Stimulated activated CD8-positive, alpha-beta memory T cell treated with anti-CD3 and anti-CD28 coated beads, Interleukin-15, amount 100 ng/mL, for 48 hours (primary cell): ENCODE results near the gene C21orf58.

Experiments used
- DNase-seq, 2 donors: peaks; one replicate each; pipeline ENCODE4 v3.0.0-alpha.2; 2020; ENCODE audit warnings: low read depth in 2 of 2

Gene C21orf58

DNA sequence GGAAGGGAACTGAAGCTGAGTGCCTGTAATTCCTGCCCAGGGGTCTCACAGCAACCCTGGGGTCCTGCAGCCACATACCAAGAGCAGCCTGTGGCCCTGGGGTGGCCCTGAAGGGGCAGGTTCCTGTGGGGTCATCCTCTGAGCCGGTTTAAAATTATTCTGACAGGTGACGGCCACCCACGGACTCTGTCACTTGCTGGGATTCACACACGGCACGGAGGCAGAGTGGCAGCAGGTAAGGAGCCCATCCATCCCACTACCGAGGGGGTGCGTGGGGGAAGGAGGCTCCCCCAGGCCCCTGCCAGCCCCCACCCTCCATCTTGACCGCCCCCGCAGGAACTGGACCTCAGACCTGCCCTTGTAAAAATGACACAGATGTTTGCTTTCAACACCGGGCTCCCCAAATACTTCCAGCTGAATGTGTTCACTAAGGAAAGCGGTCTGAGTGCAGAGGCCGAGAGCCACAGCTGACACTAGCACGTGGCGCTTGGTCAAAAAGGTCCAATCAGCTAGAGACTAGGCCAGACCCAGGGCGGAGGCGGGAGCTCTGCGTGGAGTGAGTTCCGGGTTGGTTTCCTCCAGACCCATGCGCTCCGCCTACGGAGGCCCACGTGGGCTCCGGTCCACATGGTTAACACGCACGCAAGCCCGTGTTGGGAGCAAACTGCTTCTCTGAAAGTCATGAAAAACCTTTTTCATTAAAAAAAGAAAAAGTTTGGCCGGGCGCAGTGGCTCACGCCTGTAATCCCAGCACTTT, 27.5 kb downstream of the C21orf58 start:
- DNase-seq: peak; percentile 51 to 59

DNA sequence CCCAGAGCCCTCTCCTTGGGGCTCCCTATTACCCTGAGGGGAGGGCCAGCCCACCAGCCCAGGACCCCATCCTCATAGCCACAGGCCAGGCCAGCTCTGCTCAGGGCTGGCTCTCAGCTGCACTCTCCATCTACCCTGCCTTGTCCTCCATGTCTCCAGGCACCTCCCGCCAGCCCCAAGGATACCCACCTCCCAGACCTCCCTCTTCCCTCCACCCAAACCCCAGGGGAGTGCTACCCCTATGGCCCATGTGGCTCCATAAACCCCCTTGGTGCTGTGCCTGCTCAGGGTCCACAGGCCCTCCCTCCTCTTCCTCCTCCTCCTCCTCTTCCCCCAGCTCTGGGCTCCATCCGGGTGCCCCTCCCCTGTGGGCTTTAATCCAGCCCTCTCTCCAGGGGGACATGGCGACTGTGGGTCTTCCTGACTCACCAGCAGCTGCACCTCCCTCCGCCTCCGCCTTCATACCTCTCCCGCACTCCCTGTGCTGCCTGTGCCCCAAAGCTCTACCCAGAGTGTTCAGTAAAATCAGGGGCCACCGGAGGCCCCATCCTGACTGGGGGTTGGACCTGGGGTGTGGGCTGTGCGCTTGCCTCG, 28.4 kb downstream of the C21orf58 start:
- DNase-seq: no peak

DNA sequence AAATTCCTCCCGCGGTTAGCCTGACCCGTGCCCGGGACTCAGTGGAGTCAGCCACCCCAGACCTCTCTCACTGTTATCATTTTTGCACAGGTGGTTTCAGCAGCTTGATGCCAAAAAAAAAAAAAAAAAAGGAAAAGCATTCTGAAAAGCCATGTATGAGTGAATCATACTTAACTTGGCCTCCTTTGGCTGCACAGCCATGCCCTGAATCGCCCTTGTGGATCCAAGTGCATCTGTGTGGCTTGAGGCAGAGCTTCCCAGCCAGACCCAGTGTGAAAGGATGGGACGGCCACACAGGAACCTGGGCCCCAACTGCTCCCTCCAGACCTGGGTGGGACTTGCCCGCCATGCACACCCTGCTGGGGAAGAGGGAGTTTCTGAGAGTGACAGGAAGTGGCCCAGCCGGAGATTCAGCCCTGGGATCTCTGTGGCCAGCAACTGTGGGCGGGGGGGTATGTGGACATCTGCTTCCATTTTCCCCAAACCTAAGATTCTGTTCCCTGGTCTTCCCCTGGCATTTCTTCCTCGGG, 29.0 kb downstream of the C21orf58 start:
- no peak for DNase-seq

- no peak for DNase-seq
Measured at GRCh38 chr21:46291561-46291960, 32.1 kb downstream of the C21orf58 start.

GRCh38 chr21:46289655-46290179, 34.0 kb downstream of the C21orf58 start:
- no peak for DNase-seq

GRCh38 chr21:46287541-46287940, 36.1 kb downstream of the C21orf58 start:
- DNase-seq: no peak

GRCh38 chr21:46286648-46287002, 37.0 kb downstream of the C21orf58 start:
- no peak for DNase-seq

DNA sequence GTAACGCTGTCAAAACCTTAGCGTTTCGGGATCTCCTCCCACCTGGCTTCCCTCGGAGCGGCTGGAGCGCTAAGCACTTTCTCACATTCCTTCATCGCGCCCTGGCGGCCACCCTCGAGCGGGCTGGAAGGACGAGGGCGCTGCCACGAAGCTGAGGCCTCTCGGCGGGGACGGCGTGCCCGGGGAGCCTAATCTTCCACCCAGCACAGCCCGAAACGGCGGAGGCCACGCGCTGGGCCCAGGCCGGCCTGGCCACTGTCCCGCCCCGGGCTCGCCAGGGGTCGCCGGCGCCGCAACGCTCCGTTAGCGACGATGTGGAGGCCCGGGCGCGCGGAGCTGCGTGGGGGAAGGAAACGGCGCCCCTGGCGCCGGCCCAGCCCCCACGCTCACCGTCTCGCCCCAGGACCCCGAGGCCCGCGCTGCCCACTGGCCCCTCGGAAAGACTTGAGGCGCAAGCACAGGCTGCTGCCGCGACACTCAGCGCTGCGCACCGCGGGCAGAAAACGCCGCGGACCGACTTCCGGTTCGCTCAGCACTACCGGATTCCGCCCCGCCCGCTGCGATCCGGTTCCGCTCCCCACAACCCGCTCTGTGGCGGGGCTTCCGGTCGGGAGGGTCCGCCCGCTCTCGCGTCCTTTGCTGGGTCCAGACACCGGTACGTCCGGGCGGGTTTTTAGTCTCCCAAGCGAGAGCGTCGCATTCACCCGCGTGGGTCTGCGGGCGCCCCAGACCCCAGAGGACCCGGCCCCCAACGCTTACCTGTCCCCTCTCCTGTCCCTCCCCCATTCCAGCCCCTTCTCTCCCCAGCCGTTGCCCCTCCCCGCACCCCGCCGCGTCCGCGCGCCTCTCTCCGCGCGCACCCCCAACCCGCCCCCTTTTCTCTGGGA, 37.7 kb downstream of the C21orf58 start, which contains the start of gene YBEY:
Gene YBEY, plus strand, starts transcription at position 582 of the 887 bp plus-strand sequence. CDS start 572 bp downstream, outside the sequence.
- DNase-seq: peak; percentile 84 to 85

- no peak for DNase-seq
Measured at GRCh38 chr21:46285206-46285661, 38.4 kb downstream of the C21orf58 start, which contains the start of gene MCM3AP. Gene MCM3AP (minus strand): TSS chr21:46285611. CDS start chr21:46285286, 325 bp downstream.

DNA sequence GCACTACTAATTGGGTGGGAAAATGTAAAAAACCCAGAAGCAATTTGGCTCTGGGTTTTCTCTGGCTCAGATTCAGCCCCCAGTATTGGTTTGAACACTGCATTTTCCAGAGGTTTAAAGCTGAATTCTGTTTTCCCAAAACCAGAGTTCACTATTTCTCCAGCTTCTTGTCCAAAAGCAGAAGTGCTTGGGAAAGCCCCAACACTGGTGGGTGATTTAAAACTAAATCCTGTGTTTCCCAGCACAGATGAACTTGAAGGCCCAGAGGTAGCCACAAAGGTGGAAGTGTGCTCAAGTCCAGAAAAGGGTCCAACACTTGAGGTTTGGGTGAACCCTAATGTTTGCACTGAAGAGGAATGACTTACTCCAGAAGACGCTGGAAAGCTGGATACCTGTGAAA, 38.9 kb downstream of the C21orf58 start:
- no peak for DNase-seq

DNA sequence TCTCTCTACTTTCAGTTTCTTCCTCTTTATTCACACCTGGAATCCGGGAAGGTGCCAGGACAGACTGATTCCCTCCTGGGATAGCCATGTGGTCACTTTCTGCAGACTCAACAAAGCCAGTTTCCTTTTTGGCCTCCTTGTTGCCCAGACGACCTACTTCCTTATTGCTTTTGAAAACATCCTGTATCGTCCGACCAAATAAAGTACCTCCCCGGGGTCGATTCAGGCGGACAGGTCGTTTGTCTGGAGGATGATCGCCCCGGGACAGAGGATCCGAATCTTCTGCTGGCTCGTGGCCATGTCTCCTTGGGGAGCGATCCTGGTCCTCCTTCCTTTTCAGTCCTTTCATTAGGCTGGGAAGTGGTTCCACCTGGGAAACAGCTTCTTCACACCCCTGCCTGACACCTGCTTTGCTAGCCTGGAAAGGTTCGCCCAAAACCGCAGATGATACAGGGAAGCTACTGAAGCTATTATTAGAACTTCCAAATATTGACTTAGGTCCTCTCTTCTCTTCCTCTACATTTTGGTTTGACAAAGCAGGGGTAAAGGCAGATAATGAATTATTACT, 39.5 kb downstream of the C21orf58 start:
- no peak for DNase-seq

- DNase-seq: no peak
Measured at GRCh38 chr21:46274797-46275390, 48.8 kb downstream of the C21orf58 start.

DNA sequence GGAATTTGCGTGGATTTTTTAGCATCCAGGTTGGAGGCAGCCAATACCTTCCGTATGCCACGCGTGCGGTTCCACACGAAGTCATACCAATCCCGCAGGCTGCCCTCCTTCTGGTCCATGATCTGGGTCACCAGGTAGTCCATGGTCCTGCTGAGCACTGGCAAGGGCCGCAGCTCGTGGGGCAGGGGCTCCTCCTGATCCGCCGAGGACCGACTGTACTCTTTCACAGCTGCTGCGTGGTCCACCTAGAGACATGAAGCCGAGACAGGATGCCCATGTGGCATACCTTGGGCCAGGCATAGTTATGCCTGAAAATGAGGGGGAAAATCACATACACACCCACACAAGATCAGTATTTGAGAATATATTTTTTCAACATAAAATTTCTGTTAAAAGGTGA, 50.3 kb downstream of the C21orf58 start:
- DNase-seq: no peak

GRCh38 chr21:46269466-46269865, 54.2 kb downstream of the C21orf58 start:
- DNase-seq: no peak

DNA sequence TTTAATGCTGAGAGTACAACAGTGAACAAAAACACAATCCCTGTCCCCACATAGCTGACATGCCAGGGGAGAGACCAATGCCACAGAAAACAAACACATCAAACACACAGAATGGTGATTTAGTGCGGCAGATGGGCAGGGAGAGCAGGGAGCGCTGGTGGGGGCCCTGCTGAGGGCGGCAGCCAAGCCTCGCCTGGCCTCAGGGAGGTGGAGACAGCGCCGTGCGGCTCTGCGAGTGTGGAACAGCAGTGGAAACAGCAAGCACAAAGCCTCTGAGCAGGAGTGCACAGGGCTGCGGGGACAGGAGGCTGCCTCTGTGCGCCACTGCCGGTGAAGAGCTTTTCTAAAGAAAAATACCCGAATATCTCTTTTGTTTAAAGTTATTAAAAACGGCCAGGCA, 55.3 kb downstream of the C21orf58 start:
- no peak for DNase-seq

DNA sequence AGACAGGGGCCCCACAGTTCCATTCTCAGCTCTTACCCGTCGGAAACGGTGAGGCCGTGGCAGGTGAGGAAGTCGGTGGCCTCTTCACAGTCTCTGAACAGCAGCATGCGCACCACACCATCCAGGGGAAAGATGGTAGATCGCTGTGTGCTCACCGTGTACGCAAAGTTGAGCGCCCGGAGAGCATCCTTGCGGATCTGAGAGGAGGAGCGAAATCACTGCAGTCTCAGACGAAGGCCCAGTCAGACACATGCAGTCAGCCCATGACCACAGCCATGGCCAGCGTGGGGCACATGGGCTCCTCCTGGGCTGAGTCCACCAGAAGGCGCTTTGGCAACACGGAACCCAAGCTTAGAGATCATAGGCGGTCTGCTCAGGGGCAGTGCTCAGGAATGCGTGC, 56.7 kb downstream of the C21orf58 start:
- DNase-seq: no peak

GRCh38 chr21:46265736-46266525, 57.7 kb downstream of the C21orf58 start:
- DNase-seq: no peak

GRCh38 chr21:46264690-46265144, 59.0 kb downstream of the C21orf58 start:
- DNase-seq: no peak

- DNase-seq: no peak
Measured at GRCh38 chr21:46264046-46264689, 59.5 kb downstream of the C21orf58 start.
